GM23248 (cell line): ENCODE results near the gene USP2.

ENCODE experiments used
- EZH2 ChIP-seq: fragments of 200-600 bp; sonication (generic); IDR thresholded peaks from 2 replicates; pipeline ENCODE4 v1.6.1; 2018; ENCODE audit warnings: antibody characterized with exemption, mild to moderate bottlenecking; ENCODE audit not compliant: insufficient read depth, poor library complexity, severe bottlenecking
- EZH2phosphoT487 ChIP-seq: fragments of 200-600 bp; sonication (generic); IDR thresholded peaks from 2 replicates; pipeline ENCODE4 v1.6.1; 2018; ENCODE audit warnings: antibody characterized with exemption, moderate library complexity, mild to moderate bottlenecking, low read depth; ENCODE audit not compliant: insufficient read depth

- no peak for TF ChIP-seq EZH2
- TF ChIP-seq EZH2phosphoT487, result no peak
These were observed 8.2 kb upstream of the USP2 start for GRCh38 chr11:119389611-119390254.
